SU-DHL-6 (cell line): Measurements from ENCODE around the gene UPK3A.

Experiments
- H2AFZ ChIP-seq: fragments of 200-600 bp; sonication (generic); 2 replicates; pipeline ENCODE4 v1.6.1; 2014; ENCODE audit warnings: low read depth, mild to moderate bottlenecking, moderate library complexity, mixed read lengths, antibody characterized with exemption, low read length; ENCODE audit not compliant: severe bottlenecking
- H3F3A ChIP-seq: fragments of 200-600 bp; shearing (Covaris generic); 2 replicates; pipeline ENCODE4 v1.6.0; 2016; ENCODE audit warnings: antibody characterized with exemption, mild to moderate bottlenecking; ENCODE audit not compliant: insufficient read depth
- H3K27ac ChIP-seq: fragments of 200-600 bp; sonication (generic); 2 replicates; pipeline ENCODE4 v1.5.1; 2016; ENCODE audit warnings: low read depth, mild to moderate bottlenecking, low read length, moderate library complexity, mixed read lengths
- H3K27me3 ChIP-seq: fragments of 200-600 bp; sonication (generic), shearing (Covaris generic); 2 replicates; pipeline ENCODE4 v1.6.0; 2014; ENCODE audit warnings: mild to moderate bottlenecking, low read length
- H3K36me3 ChIP-seq: fragments of 200-600 bp; sonication (generic); 2 replicates; pipeline ENCODE4 v1.6.1; 2014; ENCODE audit warnings: mild to moderate bottlenecking, low read length, mixed read lengths
- H3K4me2 ChIP-seq: fragments of 300-600, 200-600 bp; shearing (Covaris generic), sonication (generic); 2 replicates; pipeline ENCODE4 v1.6.0; 2014; ENCODE audit warnings: low read length, low read depth, mild to moderate bottlenecking; ENCODE audit not compliant: poor library complexity, severe bottlenecking
- H3K4me3 ChIP-seq: fragments of 200-600 bp; sonication (generic); 2 replicates; pipeline ENCODE4 v1.5.1; 2014; ENCODE audit warnings: antibody characterized with exemption, low read length, mild to moderate bottlenecking, mixed read lengths; ENCODE audit not compliant: insufficient read depth, poor library complexity, severe bottlenecking
- H3K79me2 ChIP-seq: fragments of 200-600 bp; sonication (generic); 2 replicates; pipeline ENCODE4 v1.6.1; 2014; ENCODE audit warnings: mild to moderate bottlenecking, low read length, moderate library complexity; ENCODE audit not compliant: insufficient read depth
- H3K9ac ChIP-seq: fragments of 200-600 bp; sonication (generic); 2 replicates; pipeline ENCODE4 v1.7.0; 2014; ENCODE audit warnings: mild to moderate bottlenecking, low read length
- H3K9me2 ChIP-seq: fragments of 200-600 bp; sonication (generic); replicated peaks from 2 replicates; pipeline ENCODE4 v1.6.1; 2014; ENCODE audit warnings: low read length; ENCODE audit not compliant: insufficient read depth
- H3K9me3 ChIP-seq: fragments of 200-600 bp; sonication (generic); 2 replicates; pipeline ENCODE4 v1.6.1; 2014; ENCODE audit warnings: low read length, mixed read lengths; ENCODE audit not compliant: insufficient read depth
- H4K20me1 ChIP-seq: fragments of 200-600 bp; sonication (generic); 2 replicates; pipeline ENCODE4 v1.6.1; 2014; ENCODE audit warnings: low read depth, mild to moderate bottlenecking, antibody characterized with exemption, low read length, moderate library complexity, mixed read lengths
- CTCF ChIP-seq: fragments of 200-600 bp; sonication (generic); IDR thresholded peaks from one replicate; pipeline ENCODE4 v1.5.1; 2017; ENCODE audit warnings: antibody characterized with exemption, mild to moderate bottlenecking, low read length, moderate library complexity; ENCODE audit not compliant: insufficient read depth, poor library complexity, severe bottlenecking
- EZH2phosphoT487 ChIP-seq: fragments of 200-600 bp; sonication (generic), shearing (Covaris generic); conservative IDR thresholded peaks from 2 replicates; pipeline ENCODE4 v1.6.1; 2018; ENCODE audit warnings: mild to moderate bottlenecking, antibody characterized with exemption, low read length, moderate library complexity, mixed read lengths

UPK3A gene

GRCh38 chr22:45335021-45335818, 50.5 kb downstream of the UPK3A start:
- no peak overlapping the region for H3K27ac ChIP-seq
- TF ChIP-seq EZH2phosphoT487 (no peak), CTCF (no peak)
- H3F3A ChIP-seq, result no peaks in the 10 kb centered on the region
- no peak overlapping the region for H3K4me3 ChIP-seq
- no peaks in the 10 kb centered on the region for H4K20me1 ChIP-seq
- no peak overlapping the region for H3K4me2 ChIP-seq
- no peaks in the 10 kb centered on the region for H3K27me3 ChIP-seq
- no peak overlapping the region for H3K9ac ChIP-seq
- H3K9me2 ChIP-seq, result no peaks in the 10 kb centered on the region
- H3K36me3 ChIP-seq, result no peaks in the 10 kb centered on the region
- H3K79me2 ChIP-seq, result no peaks in the 10 kb centered on the region
- no peak overlapping the region for H2AFZ ChIP-seq
- H3K9me3 ChIP-seq, result no peaks in the 10 kb centered on the region

- H3K9ac ChIP-seq, result no peak overlapping the region
- H3K79me2 ChIP-seq, result no peaks in the 10 kb centered on the region
- H3K27me3 ChIP-seq, result no peaks in the 10 kb centered on the region
- no peak overlapping the region for H2AFZ ChIP-seq
- H3K4me2 ChIP-seq, result no peak overlapping the region
- H3K4me3 ChIP-seq, result no peak overlapping the region
- no peaks in the 10 kb centered on the region for H3K36me3 ChIP-seq
- H3K9me2 ChIP-seq, result no peaks in the 10 kb centered on the region
- no peak for TF ChIP-seq EZH2phosphoT487
- no peak for TF ChIP-seq CTCF
- no peaks in the 10 kb centered on the region for H4K20me1 ChIP-seq
- H3K27ac ChIP-seq, result no peak overlapping the region
- no peaks in the 10 kb centered on the region for H3K9me3 ChIP-seq
- no peaks in the 10 kb centered on the region for H3F3A ChIP-seq
These were observed 51.2 kb downstream of the UPK3A start for GRCh38 chr22:45335854-45336522.

- H3K9ac ChIP-seq, result no peak overlapping the region
- no peaks in the 10 kb centered on the region for H3K36me3 ChIP-seq
- TF ChIP-seq EZH2phosphoT487 (no peak), CTCF (no peak)
- no peaks in the 10 kb centered on the region for H3K9me2 ChIP-seq
- no peak overlapping the region for H3K4me3 ChIP-seq
- no peaks in the 10 kb centered on the region for H3K9me3 ChIP-seq
- no peaks in the 10 kb centered on the region for H3F3A ChIP-seq
- H3K79me2 ChIP-seq, result no peaks in the 10 kb centered on the region
- no peaks in the 10 kb centered on the region for H3K27me3 ChIP-seq
- H3K4me2 ChIP-seq, result no peak overlapping the region
- no peaks in the 10 kb centered on the region for H4K20me1 ChIP-seq
- no peak overlapping the region for H3K27ac ChIP-seq
- no peak overlapping the region for H2AFZ ChIP-seq
These were observed 52.3 kb downstream of the UPK3A start for GRCh38 chr22:45336971-45337431.
